Endothelial cell (in vitro differentiated cells): Measurements from ENCODE around the gene EVC. TPM values are rescaled to one million over a fixed set of nuclear protein-coding genes. Genes with fewer than 3 reads are reported as not detected.
A peak's percentile ranks its signal among the peaks of the same experiment; 100 is the strongest.

Experiments
- DNase-seq: peaks from one replicate; pipeline ENCODE4 v3.0.0; 2021; ENCODE audit warnings: low spot score
- H3K27ac Mint-ChIP-seq: one replicate; pipeline ENCODE4 v1.8.0; 2021; ENCODE audit warnings: mixed read lengths, inconsistent platforms; ENCODE audit not compliant: unreplicated experiment
- H3K27me3 Mint-ChIP-seq: one replicate; pipeline ENCODE4 v1.8.0; 2021; ENCODE audit warnings: mild to moderate bottlenecking, moderate library complexity, mixed read lengths, inconsistent platforms; ENCODE audit not compliant: unreplicated experiment
- H3K36me3 Mint-ChIP-seq: one replicate; pipeline ENCODE4 v1.8.0; 2021; ENCODE audit warnings: mild to moderate bottlenecking, low read depth, mixed read lengths, inconsistent platforms; ENCODE audit not compliant: unreplicated experiment
- H3K4me1 Mint-ChIP-seq: one replicate; pipeline ENCODE4 v1.8.0; 2021; ENCODE audit warnings: mild to moderate bottlenecking, mixed read lengths, inconsistent platforms; ENCODE audit not compliant: unreplicated experiment
- H3K4me3 Mint-ChIP-seq: one replicate; pipeline ENCODE4 v1.8.0; 2021; ENCODE audit warnings: mild to moderate bottlenecking, mixed read lengths, inconsistent platforms; ENCODE audit not compliant: unreplicated experiment
- H3K9me3 Mint-ChIP-seq: one replicate; pipeline ENCODE4 v1.8.0; 2021; ENCODE audit warnings: mixed read lengths, inconsistent platforms; ENCODE audit not compliant: unreplicated experiment
- CTCF ChIP-seq: fragments of 200-600 bp; sonication (generic); IDR thresholded peaks from one replicate; pipeline ENCODE4 v1.5.0; 2021; ENCODE audit warnings: antibody characterized with exemption; ENCODE audit not compliant: unreplicated experiment
- total RNA-seq: library from RNA; stranded (reverse); fragmentation: NEBNext Ultra II Directional; extraction: Animal tissue kit (Norgen Biotek cat#: 25700); gene quantifications from one replicate; pipeline ENCODE4 v1.2.1, GENCODE V29; 2021; ENCODE audit not compliant: unreplicated experiment

Gene EVC
- total RNA-seq, 1 donor from 2014 or later, result 14.9 TPM

GRCh38 chr4:5776510-5776909 is 65.5 kb downstream of the EVC start:
- no peak for TF ChIP-seq CTCF
- Mint-ChIP-seq H3K9me3 (peaks cover 5% of the 10 kb centered on the region), H3K4me3 (peak overlapping the region; percentile 10), H3K4me1 (peaks cover 6% of the 10 kb centered on the region), H3K27ac (no peak overlapping the region), H3K27me3 (peaks cover 1% of the 10 kb centered on the region), H3K36me3 (peaks cover 33% of the 10 kb centered on the region)
- DNase-seq, result no peak

- peaks cover 5% of the 10 kb centered on the region for H3K9me3 Mint-ChIP-seq
- H3K27ac Mint-ChIP-seq, result no peak overlapping the region
- H3K4me3 Mint-ChIP-seq, result no peak overlapping the region
- peaks cover 9% of the 10 kb centered on the region for H3K27me3 Mint-ChIP-seq
- peaks cover 18% of the 10 kb centered on the region for H3K4me1 Mint-ChIP-seq
- peaks cover 37% of the 10 kb centered on the region for H3K36me3 Mint-ChIP-seq
- TF ChIP-seq CTCF, result no peak
- DNase-seq, result no peak
Observed at GRCh38 chr4:5780831-5781480, 70.0 kb downstream of the EVC start.

- Mint-ChIP-seq H3K4me1 (peaks cover 18% of the 10 kb centered on the region), H3K9me3 (peaks cover under 1% of the 10 kb centered on the region), H3K4me3 (no peak overlapping the region), H3K27me3 (peaks cover 9% of the 10 kb centered on the region), H3K27ac (no peak overlapping the region), H3K36me3 (peaks cover 29% of the 10 kb centered on the region)
- no peak for DNase-seq
- no peak for TF ChIP-seq CTCF
Observed at GRCh38 chr4:5781691-5782090, 70.7 kb downstream of the EVC start.

GRCh38 chr4:5782829-5783476 is 72.0 kb downstream of the EVC start:
- Mint-ChIP-seq H3K4me1 (peaks cover 18% of the 10 kb centered on the region), H3K27me3 (peaks cover 11% of the 10 kb centered on the region), H3K9me3 (no peaks in the 10 kb centered on the region), H3K27ac (no peak overlapping the region), H3K36me3 (peaks cover 37% of the 10 kb centered on the region), H3K4me3 (peak overlapping the region; percentile 12)
- DNase-seq, result no peak
- no peak for TF ChIP-seq CTCF

- Mint-ChIP-seq H3K27ac (no peak overlapping the region), H3K27me3 (peaks cover 11% of the 10 kb centered on the region), H3K9me3 (no peaks in the 10 kb centered on the region), H3K4me1 (peaks cover 18% of the 10 kb centered on the region), H3K36me3 (peaks cover 39% of the 10 kb centered on the region), H3K4me3 (peak overlapping the region; percentile 31)
- DNase-seq, result no peak
- no peak for TF ChIP-seq CTCF
Observed at GRCh38 chr4:5783486-5783885, 72.5 kb downstream of the EVC start.
